Measurements from ENCODE around the gene TMTC1.

The TMTC1 gene

GRCh38 chr12:29688914-29689313 lies 94.8 kb downstream of the TMTC1 start:
- Histone ChIP-seq H3K9me2 (ENCODE audit: low read depth, low read length) (no peaks in the 10 kb centered on the region), H3K4me1 (ENCODE audit: insufficient read depth, low read length, severe bottlenecking) (no peaks in the 10 kb centered on the region), H3K4me2 (ENCODE audit: low read length) (no peak overlapping the region), H4K20me1 (ENCODE audit: insufficient read depth, low read length) (no peaks in the 10 kb centered on the region), H3K4me3 (ENCODE audit: low read depth, low read length, poor library complexity, severe bottlenecking) (no peak overlapping the region), H3K9ac (ENCODE audit: low read length) (no peak overlapping the region), H2AFZ (ENCODE audit: low read length) (no peak overlapping the region), H3K36me3 (ENCODE audit: insufficient read depth, low read length) (no peaks in the 10 kb centered on the region), H3K9me3 (ENCODE audit: low read length) (no peaks in the 10 kb centered on the region), H3K27me3 (ENCODE audit: insufficient read depth, low read length) (no peaks in the 10 kb centered on the region), H3K79me2 (ENCODE audit: insufficient read depth, low read length) (no peaks in the 10 kb centered on the region), H3F3A (ENCODE audit: insufficient read depth, low read length) (no peaks in the 10 kb centered on the region), H3K27ac (ENCODE audit: low read depth, low read length, poor library complexity, severe bottlenecking) (no peak overlapping the region)
- TF ChIP-seq, protein P1, sequence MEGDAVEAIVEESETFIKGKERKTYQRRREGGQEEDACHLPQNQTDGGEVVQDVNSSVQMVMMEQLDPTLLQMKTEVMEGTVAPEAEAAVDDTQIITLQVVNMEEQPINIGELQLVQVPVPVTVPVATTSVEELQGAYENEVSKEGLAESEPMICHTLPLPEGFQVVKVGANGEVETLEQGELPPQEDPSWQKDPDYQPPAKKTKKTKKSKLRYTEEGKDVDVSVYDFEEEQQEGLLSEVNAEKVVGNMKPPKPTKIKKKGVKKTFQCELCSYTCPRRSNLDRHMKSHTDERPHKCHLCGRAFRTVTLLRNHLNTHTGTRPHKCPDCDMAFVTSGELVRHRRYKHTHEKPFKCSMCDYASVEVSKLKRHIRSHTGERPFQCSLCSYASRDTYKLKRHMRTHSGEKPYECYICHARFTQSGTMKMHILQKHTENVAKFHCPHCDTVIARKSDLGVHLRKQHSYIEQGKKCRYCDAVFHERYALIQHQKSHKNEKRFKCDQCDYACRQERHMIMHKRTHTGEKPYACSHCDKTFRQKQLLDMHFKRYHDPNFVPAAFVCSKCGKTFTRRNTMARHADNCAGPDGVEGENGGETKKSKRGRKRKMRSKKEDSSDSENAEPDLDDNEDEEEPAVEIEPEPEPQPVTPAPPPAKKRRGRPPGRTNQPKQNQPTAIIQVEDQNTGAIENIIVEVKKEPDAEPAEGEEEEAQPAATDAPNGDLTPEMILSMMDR (IDR thresholded peaks at IDR 0.05; ENCODE audit: low read length) = no peak
- TF ChIP-seq EZH2 (IDR thresholded peaks at IDR 0.05; ENCODE audit: borderline replicate concordance, low read length) = no peak

- H4K20me1 ChIP-seq (ENCODE audit: insufficient read depth, low read length) = no peaks in the 10 kb centered on the region
- H3K79me2 ChIP-seq (ENCODE audit: insufficient read depth, low read length) = no peaks in the 10 kb centered on the region
- no peaks in the 10 kb centered on the region for H3F3A ChIP-seq (ENCODE audit: insufficient read depth, low read length)
- H3K4me1 ChIP-seq (ENCODE audit: insufficient read depth, low read length, severe bottlenecking) = no peaks in the 10 kb centered on the region
- H3K27ac ChIP-seq (ENCODE audit: low read depth, low read length, poor library complexity, severe bottlenecking) = no peak overlapping the region
- no peak overlapping the region for H3K9ac ChIP-seq (ENCODE audit: low read length)
- H3K36me3 ChIP-seq (ENCODE audit: insufficient read depth, low read length) = no peaks in the 10 kb centered on the region
- no peak overlapping the region for H3K4me2 ChIP-seq (ENCODE audit: low read length)
- H2AFZ ChIP-seq (ENCODE audit: low read length) = no peak overlapping the region
- H3K9me3 ChIP-seq (ENCODE audit: low read length) = no peaks in the 10 kb centered on the region
- H3K9me2 ChIP-seq (ENCODE audit: low read depth, low read length) = no peaks in the 10 kb centered on the region
- H3K4me3 ChIP-seq (ENCODE audit: low read depth, low read length, poor library complexity, severe bottlenecking) = no peak overlapping the region
- TF ChIP-seq, protein P1 (IDR thresholded peaks at IDR 0.05; ENCODE audit: low read length) = no peak
- TF ChIP-seq EZH2 (IDR thresholded peaks at IDR 0.05; ENCODE audit: borderline replicate concordance, low read length) = no peak
- H3K27me3 ChIP-seq (ENCODE audit: insufficient read depth, low read length) = no peaks in the 10 kb centered on the region
Measured at GRCh38 chr12:29682088-29682487, 101.7 kb downstream of the TMTC1 start.

- H3K36me3 ChIP-seq (ENCODE audit: insufficient read depth, low read length) = no peaks in the 10 kb centered on the region
- no peaks in the 10 kb centered on the region for H4K20me1 ChIP-seq (ENCODE audit: insufficient read depth, low read length)
- H3K9me3 ChIP-seq (ENCODE audit: low read length) = no peaks in the 10 kb centered on the region
- H3K4me1 ChIP-seq (ENCODE audit: insufficient read depth, low read length, severe bottlenecking) = no peaks in the 10 kb centered on the region
- no peaks in the 10 kb centered on the region for H3F3A ChIP-seq (ENCODE audit: insufficient read depth, low read length)
- no peak overlapping the region for H3K27ac ChIP-seq (ENCODE audit: low read depth, low read length, poor library complexity, severe bottlenecking)
- H3K27me3 ChIP-seq (ENCODE audit: insufficient read depth, low read length) = no peaks in the 10 kb centered on the region
- no peak overlapping the region for H3K4me3 ChIP-seq (ENCODE audit: low read depth, low read length, poor library complexity, severe bottlenecking)
- no peak overlapping the region for H3K9ac ChIP-seq (ENCODE audit: low read length)
- H2AFZ ChIP-seq (ENCODE audit: low read length) = no peak overlapping the region
- no peak overlapping the region for H3K4me2 ChIP-seq (ENCODE audit: low read length)
- no peaks in the 10 kb centered on the region for H3K79me2 ChIP-seq (ENCODE audit: insufficient read depth, low read length)
- no peak for TF ChIP-seq EZH2 (IDR thresholded peaks at IDR 0.05; ENCODE audit: borderline replicate concordance, low read length)
- TF ChIP-seq, protein P1 (IDR thresholded peaks at IDR 0.05; ENCODE audit: low read length) = no peak
- H3K9me2 ChIP-seq (ENCODE audit: low read depth, low read length) = no peaks in the 10 kb centered on the region
Measured at GRCh38 chr12:29681370-29681769, 102.4 kb downstream of the TMTC1 start.

Data from OCI-LY1 (cell line).